H9 (cell line): ENCODE data around the gene OPTN. TPM values are rescaled to one million over a fixed set of nuclear protein-coding genes. Genes with fewer than 3 reads are reported as not detected.

Experiments used
- DNase-seq: peaks from one replicate; pipeline ENCODE4 v3.0.0-alpha.2; 2017
- H2AFZ ChIP-seq: one replicate; pipeline ENCODE4 v1.6.1; 2013; ENCODE audit warnings: mild to moderate bottlenecking, low read length, control low read depth, moderate library complexity
- H2AK5ac ChIP-seq: 2 replicates; pipeline ENCODE4 v1.6.1; 2013; ENCODE audit warnings: low read length, control low read depth, mixed read lengths; ENCODE audit not compliant: insufficient read length
- H2BK120ac ChIP-seq: one replicate; pipeline ENCODE4 v1.6.1; 2013; ENCODE audit warnings: low read depth, mild to moderate bottlenecking, low read length, control low read depth, inconsistent platforms; ENCODE audit not compliant: poor library complexity, severe bottlenecking
- H2BK12ac ChIP-seq: 2 replicates; pipeline ENCODE4 v1.6.1; 2013; ENCODE audit warnings: low read length, control low read depth, mixed read lengths, low read depth; ENCODE audit not compliant: insufficient read length
- H2BK15ac ChIP-seq: 2 replicates; pipeline ENCODE4 v1.6.1; 2013; ENCODE audit warnings: low read depth, low read length, control low read depth
- H2BK20ac ChIP-seq: one replicate; pipeline ENCODE4 v1.6.1; 2013; ENCODE audit warnings: low read depth, mild to moderate bottlenecking, low read length, control low read depth, inconsistent platforms; ENCODE audit not compliant: poor library complexity, severe bottlenecking
- H2BK5ac ChIP-seq: 2 replicates; pipeline ENCODE4 v1.6.1; 2013; ENCODE audit warnings: low read length, control low read depth, mixed read lengths; ENCODE audit not compliant: insufficient read length
- H3K14ac ChIP-seq: 2 replicates; pipeline ENCODE4 v1.6.1; 2013; ENCODE audit warnings: low read length, control low read depth; ENCODE audit not compliant: insufficient read depth
- H3K18ac ChIP-seq: 2 replicates; pipeline ENCODE4 v1.6.1; 2013; ENCODE audit warnings: low read depth, mild to moderate bottlenecking, mixed read lengths, low read length, control low read depth; ENCODE audit not compliant: insufficient read length
- H3K23ac ChIP-seq: 2 replicates; pipeline ENCODE4 v1.6.1; 2013; ENCODE audit warnings: low read length, control low read depth, mixed read lengths, low read depth; ENCODE audit not compliant: insufficient read length
- H3K23me2 ChIP-seq: 2 replicates; pipeline ENCODE4 v1.6.1; 2013; ENCODE audit warnings: low read depth, mild to moderate bottlenecking, mixed read lengths, low read length, control low read depth; ENCODE audit not compliant: insufficient read length, poor library complexity, severe bottlenecking
- H3K27ac ChIP-seq: 2 replicates; pipeline ENCODE4 v1.5.1; 2013; ENCODE audit warnings: low read length, control low read depth, mixed read lengths, low read depth; ENCODE audit not compliant: insufficient read length
- H3K27me3 ChIP-seq: 2 replicates; pipeline ENCODE4 v1.6.1; 2013; ENCODE audit warnings: low read length, control low read depth, inconsistent platforms; ENCODE audit not compliant: insufficient read depth
- H3K4ac ChIP-seq: 2 replicates; pipeline ENCODE4 v1.6.1; 2013; ENCODE audit warnings: low read depth, mild to moderate bottlenecking, control low read depth, inconsistent platforms, low read length, moderate library complexity
- H3K4me1 ChIP-seq: 2 replicates; pipeline ENCODE4 v1.6.1; 2013; ENCODE audit warnings: low read length, control low read depth, inconsistent platforms; ENCODE audit not compliant: insufficient read depth
- H3K4me2 ChIP-seq: 2 replicates; pipeline ENCODE4 v1.6.1; 2013; ENCODE audit warnings: low read length, control low read depth, mixed read lengths; ENCODE audit not compliant: insufficient read length, insufficient read depth
- H3K56ac ChIP-seq: 2 replicates; pipeline ENCODE4 v1.6.1; 2013; ENCODE audit warnings: low read depth, mild to moderate bottlenecking, mixed read lengths, low read length, control low read depth; ENCODE audit not compliant: insufficient read length
- H3K79me1 ChIP-seq: 2 replicates; pipeline ENCODE4 v1.6.1; 2013; ENCODE audit warnings: low read depth, mild to moderate bottlenecking, moderate library complexity, low read length, control low read depth, inconsistent platforms; ENCODE audit not compliant: insufficient read depth, poor library complexity, severe bottlenecking
- H3K79me2 ChIP-seq: 2 replicates; pipeline ENCODE4 v1.6.1; 2013; ENCODE audit warnings: low read length, control low read depth, inconsistent platforms; ENCODE audit not compliant: insufficient read depth
- H3K9ac ChIP-seq: 2 replicates; pipeline ENCODE4 v1.6.1; 2013; ENCODE audit warnings: low read length, control low read depth, mixed read lengths; ENCODE audit not compliant: insufficient read length; ENCODE audit errors: extremely low read depth
- H3K9me3 ChIP-seq: one replicate; pipeline ENCODE4 v1.6.1; 2013; ENCODE audit warnings: low read depth, low read length, inconsistent platforms; ENCODE audit not compliant: control insufficient read depth
- H3T11ph ChIP-seq: one replicate; pipeline ENCODE4 v1.6.1; 2013; ENCODE audit warnings: mild to moderate bottlenecking, low read length, control low read depth, inconsistent platforms
- H4K20me1 ChIP-seq: one replicate; pipeline ENCODE4 v1.6.1; 2013; ENCODE audit not compliant: control insufficient read depth, insufficient read length, insufficient read depth
- H4K5ac ChIP-seq: 2 replicates; pipeline ENCODE4 v1.6.1; 2013; ENCODE audit warnings: low read depth, mild to moderate bottlenecking, mixed read lengths, low read length, control low read depth; ENCODE audit not compliant: insufficient read length
- H4K8ac ChIP-seq: replicated peaks from 2 replicates; pipeline ENCODE4 v1.6.1; 2013; ENCODE audit warnings: low read length, control low read depth, mixed read lengths, low read depth; ENCODE audit not compliant: insufficient read length
- H4K91ac ChIP-seq: 2 replicates; pipeline ENCODE4 v1.6.1; 2013; ENCODE audit warnings: low read depth, mild to moderate bottlenecking, moderate library complexity, mixed read lengths, low read length, control low read depth; ENCODE audit not compliant: insufficient read length
- H3K27ac Mint-ChIP-seq, 3 experiments: 2 replicates in 2 of 3; 3 replicates in 1 of 3; pipeline ENCODE4 v1.8.0; 2020 to 2021; ENCODE audit warnings: mixed read lengths in 3 of 3, mild to moderate bottlenecking in 1 of 3, moderate library complexity in 1 of 3
- H3K27me3 Mint-ChIP-seq: 2 replicates; pipeline ENCODE4 v1.8.0; 2021; ENCODE audit warnings: low read depth, mild to moderate bottlenecking, moderate library complexity, mixed read lengths
- H3K36me3 Mint-ChIP-seq, 3 experiments: 2 replicates in 2 of 3; 3 replicates in 1 of 3; pipeline ENCODE4 v1.8.0; 2020 to 2021; ENCODE audit warnings: low read depth in 3 of 3, mixed read lengths in 3 of 3; ENCODE audit not compliant: insufficient read depth in 1 of 3
- H3K4me1 Mint-ChIP-seq, 2 experiments: 2 replicates each; pipeline ENCODE4 v1.8.0; 2020; ENCODE audit warnings: mixed read lengths in 2 of 2
- H3K4me3 Mint-ChIP-seq, 2 experiments: 2 replicates in 1 of 2; 3 replicates in 1 of 2; pipeline ENCODE4 v1.8.0; 2020 to 2021; ENCODE audit warnings: mild to moderate bottlenecking in 2 of 2, mixed read lengths in 2 of 2, moderate library complexity in 1 of 2
- H3K9me3 Mint-ChIP-seq, 2 experiments: 2 replicates in 1 of 2; 3 replicates in 1 of 2; pipeline ENCODE4 v1.8.0; 2020; ENCODE audit warnings: mild to moderate bottlenecking in 2 of 2, mixed read lengths in 2 of 2, moderate library complexity in 1 of 2
- WGBS: extraction: QIAGEN DNeasy Blood & Tissue Kit; methylation state at CpG from one replicate; pipeline ENCODE4 v1.1.7; 2013; ENCODE audit warnings: missing lambda C conversion rate, low lambda C conversion rate, mixed read lengths; ENCODE audit not compliant: insufficient read length; ENCODE audit errors: extremely low coverage; 5-methylcytosine and 5-hydroxymethylcytosine counted together
- total RNA-seq: library from RNA; stranded (reverse); gene quantifications from 2 replicates; pipeline ENCODE4 v1.2.1, GENCODE V29; 2021
- TF ChIP-seq, protein P1 (sequence below): fragments of 200-600 bp; sonication (generic); conservative IDR thresholded peaks from 3 replicates; pipeline ENCODE4 v1.8.0; 2021; ENCODE audit warnings: antibody characterized with exemption, mild to moderate bottlenecking

OPTN gene
- total RNA-seq, 1 experiment from 2014 or later = 16.1 TPM

DNA sequence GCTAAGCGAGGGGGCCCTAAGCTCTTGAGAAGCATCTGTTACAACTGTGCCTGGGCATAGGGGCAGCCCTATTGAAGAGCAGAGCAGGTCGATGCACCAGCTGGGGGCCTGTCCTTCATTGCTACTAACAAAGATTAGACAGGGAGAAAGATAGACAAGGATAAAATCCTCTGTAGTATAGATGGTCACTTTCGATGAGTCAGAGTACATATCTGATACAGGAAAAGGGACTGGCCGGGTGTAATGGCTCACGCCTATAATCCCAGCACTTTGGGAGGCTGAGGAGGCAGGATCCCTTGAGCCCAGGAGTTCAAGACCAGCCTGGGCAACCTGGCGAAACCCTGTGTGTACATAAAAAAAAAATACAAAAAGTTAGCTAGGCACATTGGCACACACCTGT lies 13.6 kb downstream of the OPTN start:
- no CpG with 5 or more reads among the region's 6 CpGs for WGBS
- no peak overlapping the region for H4K5ac ChIP-seq

More for the DNA sequence above, 13.6 kb downstream of the OPTN start:
- Histone ChIP-seq H3K27me3 (no peaks in the 10 kb centered on the region), H4K8ac (no peak overlapping the region), H3K27ac (no peak overlapping the region), H3K23ac (no peak overlapping the region), H2AFZ (no peak overlapping the region), H3K79me1 (no peaks in the 10 kb centered on the region), H3K18ac (no peak overlapping the region), H3K4me1 (no peaks in the 10 kb centered on the region), H3K4me2 (no peak overlapping the region), H3K4ac (no peak overlapping the region), H3K9me3 (no peaks in the 10 kb centered on the region), H3K9ac (no peak overlapping the region), H2BK5ac (no peak overlapping the region), H3K56ac (no peak overlapping the region), H3K14ac (no peak overlapping the region; the same call in 1 of the 2 replicates), H3K79me2 (no peaks in the 10 kb centered on the region), H4K20me1 (no peaks in the 10 kb centered on the region), H2BK15ac (no peak overlapping the region), H4K91ac (no peak overlapping the region), H2AK5ac (no peak overlapping the region), H2BK12ac (no peak overlapping the region), H2BK20ac (no peak overlapping the region), H3K23me2 (no peaks in the 10 kb centered on the region), H2BK120ac (no peak overlapping the region), H3T11ph (no peak overlapping the region)
- no peak for DNase-seq
- Mint-ChIP-seq H3K27ac (no peak overlapping the region; a peak in 1 of 7 replicates), H3K4me1 (peaks cover 0 to 2% of the 10 kb centered on the region in 2 experiments; a peak in 1 of 4 replicates), H3K36me3 (peaks cover 0 to 20% (median 18%) of the 10 kb centered on the region in 3 experiments; a peak in 6 of 7 replicates), H3K9me3 (no peaks in the 10 kb centered on the region), H3K4me3 (no peak overlapping the region), H3K27me3 (no peaks in the 10 kb centered on the region)
- TF ChIP-seq, protein P1, sequence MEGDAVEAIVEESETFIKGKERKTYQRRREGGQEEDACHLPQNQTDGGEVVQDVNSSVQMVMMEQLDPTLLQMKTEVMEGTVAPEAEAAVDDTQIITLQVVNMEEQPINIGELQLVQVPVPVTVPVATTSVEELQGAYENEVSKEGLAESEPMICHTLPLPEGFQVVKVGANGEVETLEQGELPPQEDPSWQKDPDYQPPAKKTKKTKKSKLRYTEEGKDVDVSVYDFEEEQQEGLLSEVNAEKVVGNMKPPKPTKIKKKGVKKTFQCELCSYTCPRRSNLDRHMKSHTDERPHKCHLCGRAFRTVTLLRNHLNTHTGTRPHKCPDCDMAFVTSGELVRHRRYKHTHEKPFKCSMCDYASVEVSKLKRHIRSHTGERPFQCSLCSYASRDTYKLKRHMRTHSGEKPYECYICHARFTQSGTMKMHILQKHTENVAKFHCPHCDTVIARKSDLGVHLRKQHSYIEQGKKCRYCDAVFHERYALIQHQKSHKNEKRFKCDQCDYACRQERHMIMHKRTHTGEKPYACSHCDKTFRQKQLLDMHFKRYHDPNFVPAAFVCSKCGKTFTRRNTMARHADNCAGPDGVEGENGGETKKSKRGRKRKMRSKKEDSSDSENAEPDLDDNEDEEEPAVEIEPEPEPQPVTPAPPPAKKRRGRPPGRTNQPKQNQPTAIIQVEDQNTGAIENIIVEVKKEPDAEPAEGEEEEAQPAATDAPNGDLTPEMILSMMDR = no peak
